ENCODE data around the gene HNRNPR.

The HNRNPR gene

DNA sequence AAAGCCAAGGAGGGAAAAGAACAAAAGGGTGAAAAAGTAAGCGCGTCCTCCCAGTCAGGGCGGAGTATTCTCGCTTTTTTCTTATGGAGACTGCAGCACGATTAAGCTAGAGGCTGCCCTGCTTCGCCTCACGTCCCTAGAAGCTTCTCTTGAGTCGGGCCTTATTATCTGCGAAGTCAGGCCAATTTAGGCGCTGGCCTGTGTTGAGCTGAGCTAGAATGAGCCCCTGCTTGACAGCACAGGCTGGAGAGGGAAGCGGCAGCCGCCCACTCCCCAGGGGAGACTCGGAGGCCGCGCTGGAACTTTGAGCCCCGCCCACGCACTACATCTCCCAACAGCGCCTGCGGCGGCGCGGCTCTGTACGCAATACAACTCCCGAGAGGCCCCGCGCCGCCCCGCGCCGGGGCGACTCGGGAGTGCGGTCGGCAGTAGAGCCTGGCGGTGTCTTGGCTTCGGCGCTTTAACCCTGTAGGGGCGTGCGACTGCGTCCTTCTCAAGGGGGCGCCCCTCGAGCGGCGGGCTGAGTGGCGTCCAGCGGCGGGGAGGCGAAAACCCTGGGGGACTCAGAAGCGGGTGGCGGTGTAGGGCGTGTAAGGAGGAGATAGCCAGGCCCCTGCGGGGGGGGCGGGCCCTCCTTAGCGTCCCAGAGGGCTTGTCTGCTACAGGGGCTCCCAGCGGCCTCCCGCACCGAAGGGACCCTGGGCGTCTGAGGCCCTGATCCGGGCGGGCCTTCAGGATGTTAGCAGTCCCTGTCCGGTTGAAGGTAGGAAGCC, 24.7 kb upstream of the HNRNPR start:
- peak; percentile 76 for DNase-seq

DNA sequence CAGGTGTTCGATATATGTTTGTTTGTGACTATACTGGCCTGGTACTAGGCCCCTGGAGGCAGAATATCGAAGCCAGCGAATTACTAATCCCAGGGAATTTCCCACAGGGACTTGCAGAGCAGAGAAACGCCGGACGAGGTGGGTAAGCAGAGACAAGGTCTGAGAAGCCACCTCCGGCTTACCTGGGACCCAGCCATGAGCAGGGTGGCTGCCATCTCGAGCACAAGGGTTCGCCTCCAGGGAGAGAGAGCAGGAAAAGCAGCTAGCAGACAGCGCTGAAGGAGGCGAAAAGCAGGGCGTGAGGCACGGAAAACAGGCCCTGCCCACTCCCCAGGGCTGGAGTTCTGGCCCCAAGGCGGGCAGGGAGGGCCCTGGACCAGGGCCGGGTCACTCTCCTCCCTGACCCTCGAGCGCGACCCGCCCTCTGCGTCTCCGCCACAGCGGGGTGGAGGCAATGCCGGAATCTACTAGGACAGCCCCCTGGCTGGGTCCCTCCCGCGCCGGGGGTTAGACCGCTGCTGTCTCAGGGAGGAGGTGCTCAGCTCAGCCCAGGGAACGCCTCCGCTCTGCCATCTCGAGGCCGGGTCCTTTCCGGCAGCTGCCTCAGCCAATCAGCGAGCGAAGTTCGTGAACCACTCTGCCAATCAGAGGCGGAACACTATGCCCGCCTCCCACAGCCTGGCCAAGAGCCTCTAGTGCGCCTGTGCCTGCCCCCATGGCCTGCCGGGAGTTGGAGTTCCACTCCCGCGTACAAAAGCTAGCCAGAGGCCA, 23.9 kb upstream of the HNRNPR start:
- DNase-seq, result peak; percentile 99

- no peak for DNase-seq
Observed at GRCh38 chr1:23367451-23367790, 23.3 kb upstream of the HNRNPR start.

DNA sequence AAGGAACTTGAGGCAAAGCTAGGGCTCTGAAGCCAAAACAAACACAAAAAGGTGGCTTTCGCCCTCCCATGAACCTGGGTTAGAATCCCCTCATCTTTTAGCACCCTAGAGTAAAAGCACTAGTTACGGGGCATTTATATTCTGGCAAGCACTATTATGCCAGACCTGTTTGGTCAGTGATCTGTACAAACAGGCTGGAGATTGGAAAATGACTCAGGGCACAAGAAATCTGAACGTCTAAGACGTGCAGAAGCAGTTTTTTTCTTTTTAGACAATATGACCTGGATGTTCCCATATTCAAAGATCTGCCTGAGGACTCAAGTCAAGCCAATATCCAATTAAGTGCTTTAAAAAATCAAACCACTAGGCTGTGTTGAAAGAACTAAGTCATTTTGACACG, 22.5 kb upstream of the HNRNPR start:
- DNase-seq, result no peak

DNA sequence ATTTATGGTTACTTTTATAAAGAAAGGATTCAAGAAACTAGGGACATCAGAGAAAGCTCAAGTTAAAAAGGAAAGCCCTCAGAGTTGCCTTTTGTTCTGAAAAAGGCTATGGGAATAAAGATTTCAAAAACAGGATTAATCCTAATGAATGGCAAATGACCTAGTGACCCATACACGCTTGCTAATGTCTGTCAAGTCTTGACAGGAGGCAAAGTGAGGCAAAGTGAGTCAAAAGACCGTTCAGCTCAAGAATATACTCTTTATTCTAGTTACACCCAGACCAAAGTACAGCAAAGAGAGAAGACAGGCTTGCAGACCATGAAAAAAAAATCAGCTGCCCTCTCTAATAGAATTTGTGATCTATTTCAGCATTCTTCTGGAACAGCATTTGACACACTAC, 22.1 kb upstream of the HNRNPR start:
- no peak for DNase-seq

DNA sequence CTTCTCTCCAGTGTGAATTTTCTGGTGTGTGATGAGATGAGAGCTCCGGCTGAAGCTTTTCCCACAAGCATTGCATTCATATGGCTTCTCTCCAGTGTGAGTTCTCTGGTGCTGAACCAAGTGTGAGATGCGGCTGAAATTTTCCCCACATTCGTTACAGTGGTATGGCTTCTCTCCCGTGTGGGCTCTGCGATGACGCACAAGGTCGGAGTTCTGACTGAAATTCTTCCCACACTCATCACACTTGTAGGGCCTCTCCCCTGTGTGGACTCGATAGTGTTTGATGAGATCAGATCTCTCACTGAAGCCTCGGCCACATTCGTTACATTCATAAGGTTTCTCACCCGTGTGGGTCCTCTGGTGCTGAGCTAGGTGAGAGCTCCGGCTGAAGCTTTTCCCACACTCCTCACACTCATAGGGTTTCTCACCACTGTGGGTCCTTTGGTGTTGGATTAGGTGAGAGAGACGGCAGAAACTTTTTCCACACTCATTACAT, 18.2 kb upstream of the HNRNPR start:
- no peak for DNase-seq

GRCh38 chr1:23358310-23358875, 14.3 kb upstream of the HNRNPR start:
- DNase-seq, result no peak

DNA sequence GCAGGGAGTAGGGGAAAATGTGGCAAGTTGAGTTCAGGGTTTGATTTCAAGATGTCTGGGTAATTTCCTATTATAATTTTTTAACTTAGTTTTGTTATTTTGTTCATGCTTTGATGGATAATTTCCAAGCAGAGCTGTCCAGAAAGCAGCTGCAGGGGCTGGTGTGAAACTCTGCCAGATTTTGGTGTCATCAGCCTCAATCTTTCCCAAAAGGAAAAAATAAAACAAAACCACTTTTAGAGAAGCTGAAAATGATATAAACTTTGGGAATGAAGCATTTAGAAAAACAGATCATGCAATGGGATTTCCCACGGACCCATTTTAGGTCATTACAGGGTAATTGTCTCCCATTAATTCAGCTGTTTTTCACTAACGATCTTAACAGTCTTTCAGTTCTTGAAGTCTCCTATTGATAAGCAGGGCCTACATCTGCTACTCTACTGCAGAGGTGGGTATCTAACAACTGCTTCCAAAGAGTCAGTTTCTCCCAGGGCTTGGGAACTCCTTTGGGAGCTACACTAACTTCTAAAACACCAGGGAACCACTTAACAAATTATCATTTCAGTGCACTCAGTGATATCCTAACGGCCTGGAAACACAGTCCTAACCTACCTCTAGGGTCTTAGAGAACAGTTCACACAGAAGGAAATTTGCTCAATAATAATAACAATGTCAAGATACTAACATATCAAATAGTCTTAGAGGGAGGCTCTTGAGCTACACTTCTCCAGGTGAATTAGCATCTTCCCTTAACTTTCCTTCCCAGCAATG, 13.2 kb upstream of the HNRNPR start:
- DNase-seq, result no peak

- no peak for DNase-seq
Observed at GRCh38 chr1:23356471-23357137, 12.5 kb upstream of the HNRNPR start.

DNA sequence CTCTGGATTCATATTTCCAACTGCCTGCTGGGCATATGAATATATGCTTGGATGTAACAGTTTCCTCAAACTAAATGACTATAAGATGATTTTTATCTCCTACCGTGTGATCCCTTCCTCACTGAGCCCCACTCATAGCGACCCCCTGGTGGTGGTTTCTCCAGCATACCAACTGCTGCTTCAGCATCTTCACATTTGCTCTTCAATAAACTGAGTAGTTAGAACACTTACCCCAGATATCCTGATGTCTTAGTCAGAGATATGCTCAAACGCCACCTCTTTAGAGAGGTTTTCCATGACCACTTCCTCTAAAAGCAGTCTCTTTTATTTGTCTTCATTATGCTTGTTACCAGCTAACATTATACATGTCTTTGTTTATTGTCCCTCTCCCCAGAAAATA, 10.2 kb upstream of the HNRNPR start:
- peak; percentile 30 for DNase-seq

DNA sequence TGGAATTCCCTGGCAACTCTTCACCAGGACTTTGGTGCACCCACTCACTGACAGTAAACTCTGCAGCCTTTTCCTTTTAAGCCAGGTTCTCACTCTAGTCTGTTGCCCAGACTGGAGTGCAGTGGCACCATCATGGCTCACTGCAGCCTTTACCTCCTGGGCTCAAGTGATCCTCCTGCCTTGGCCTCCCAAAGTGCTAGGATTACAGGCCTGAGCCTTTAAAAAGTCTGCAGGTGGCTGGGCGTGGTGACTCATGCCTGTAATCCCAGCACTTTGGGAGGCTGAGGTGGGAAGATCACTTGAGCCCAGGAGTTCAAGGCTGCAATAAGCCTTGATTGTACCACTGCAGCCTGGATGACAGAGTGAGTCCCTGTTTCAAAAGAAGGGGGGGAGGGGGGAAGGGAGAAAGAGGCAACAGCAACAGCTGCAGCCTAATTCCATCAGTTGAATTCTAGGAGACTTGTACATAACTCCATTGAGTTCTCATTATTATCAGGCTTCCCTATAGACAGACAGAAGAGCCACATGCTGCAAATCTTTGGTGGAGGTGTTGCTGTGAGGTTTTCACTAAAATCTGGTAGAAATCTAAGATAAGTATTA, 8.1 kb upstream of the HNRNPR start:
- no peak for DNase-seq

GRCh38 chr1:23345920-23346319, 1.8 kb upstream of the HNRNPR start:
- DNase-seq, result no peak

- no peak for DNase-seq
Observed at GRCh38 chr1:23344987-23345472, 946 bp upstream of the HNRNPR start.

DNA sequence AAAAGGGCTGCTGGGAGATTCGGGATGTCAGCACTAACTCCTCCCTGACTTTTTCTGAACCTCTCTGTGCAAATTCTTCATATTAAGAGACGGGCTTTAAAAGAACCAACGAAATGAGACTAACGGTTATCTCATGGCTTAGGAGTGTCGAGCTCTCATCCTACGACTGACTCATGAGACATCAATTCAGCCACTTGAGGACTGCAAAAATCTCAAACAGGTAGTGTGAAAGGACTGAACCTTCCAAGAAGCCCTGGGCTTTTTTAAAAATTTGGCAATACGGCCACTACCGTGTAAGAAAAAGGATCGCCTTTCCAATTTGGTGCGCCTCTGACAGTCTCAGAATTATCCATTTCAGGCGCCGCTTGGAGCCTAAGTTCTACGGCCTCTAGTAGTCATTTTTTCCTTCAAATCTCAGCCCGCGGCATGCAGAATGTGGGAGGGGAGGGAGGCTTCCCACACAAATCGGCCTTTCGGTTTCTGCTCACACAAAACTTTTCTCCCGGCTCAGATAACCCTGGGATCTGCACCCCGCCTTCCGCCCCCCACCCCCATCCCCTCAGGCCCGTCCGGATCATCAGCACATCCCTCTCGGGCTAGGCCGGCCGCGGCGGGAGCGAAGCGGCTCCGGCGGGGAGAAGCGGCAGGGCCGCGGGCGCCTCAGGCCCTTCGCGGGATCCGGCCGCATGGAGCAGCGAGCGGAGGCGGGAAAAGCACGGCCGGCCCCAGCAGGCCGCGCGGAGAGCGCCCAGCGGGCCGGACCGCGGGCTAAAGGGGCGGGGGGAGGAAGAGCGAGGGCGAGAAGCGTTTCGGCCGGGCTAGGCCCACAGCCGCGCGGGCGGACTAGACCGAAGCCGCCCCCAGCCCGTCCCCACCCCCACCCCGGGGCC, 618 bp downstream of the HNRNPR start:
- DNase-seq, result no peak

DNA sequence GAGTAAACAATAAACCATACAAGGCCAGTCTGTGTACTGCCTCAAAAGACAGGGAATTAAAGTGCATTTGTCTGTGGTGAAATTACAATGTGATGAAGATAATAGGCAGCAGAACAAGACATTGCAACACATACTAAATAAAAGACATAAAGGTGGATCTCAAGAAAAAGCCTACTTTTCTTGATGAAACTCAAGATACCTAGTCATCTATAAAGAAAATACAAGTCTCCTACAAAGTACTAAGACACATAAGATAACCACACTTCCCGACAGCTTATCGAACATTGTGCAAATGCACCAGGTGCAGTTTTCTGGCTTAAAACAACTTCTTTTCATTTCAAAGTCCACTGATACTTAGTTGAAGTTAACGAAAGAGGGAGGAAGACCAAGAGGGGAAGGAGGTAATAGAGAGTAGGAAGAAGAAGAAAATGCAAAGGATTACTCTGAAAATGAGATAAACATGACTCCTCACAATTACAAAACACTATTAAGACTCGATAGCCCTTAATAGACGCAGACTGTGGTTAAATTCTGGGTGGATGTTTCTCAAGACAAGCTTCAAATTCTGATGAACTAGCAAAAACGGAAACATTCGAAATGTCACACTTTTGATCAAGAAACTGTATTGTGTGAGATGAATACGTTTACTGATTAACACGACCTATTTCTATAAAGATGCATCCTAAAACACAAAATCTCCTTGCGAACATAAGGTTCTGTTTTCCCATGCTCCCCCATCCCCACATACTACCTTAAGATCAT, 2.0 kb downstream of the HNRNPR start:
- DNase-seq, result no peak

GRCh38 chr1:23339632-23340031, 4.5 kb downstream of the HNRNPR start:
- DNase-seq, result no peak

- DNase-seq, result no peak
Observed at GRCh38 chr1:23337869-23338268, 6.2 kb downstream of the HNRNPR start.

DNA sequence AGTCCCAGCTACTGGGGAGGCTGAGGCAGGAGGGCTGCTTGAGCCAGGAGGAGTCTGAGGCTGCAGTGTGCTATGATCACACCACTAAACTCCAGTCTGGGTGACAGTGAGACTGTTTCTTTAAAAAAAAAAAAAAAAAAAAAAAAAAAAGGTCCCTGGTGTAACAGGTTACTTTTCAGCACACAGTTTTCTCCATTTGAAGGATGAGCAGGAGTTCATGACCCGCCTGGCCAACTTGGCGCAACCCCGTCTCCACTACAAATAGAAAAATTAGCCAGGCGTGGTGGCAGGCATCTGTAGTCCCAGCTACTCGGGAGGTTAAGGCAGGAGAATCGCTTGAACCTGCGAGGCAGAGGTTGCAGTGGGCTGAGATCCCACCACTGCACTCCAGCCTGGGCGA, 12.4 kb downstream of the HNRNPR start:
- no peak for DNase-seq

GRCh38 chr1:23330846-23331245, 13.2 kb downstream of the HNRNPR start:
- no peak for DNase-seq

- DNase-seq, result no peak
Observed at GRCh38 chr1:23325393-23325792, 18.7 kb downstream of the HNRNPR start.

Data from MV-4-11 (cell line).